ENCODE results near the gene ARHGAP19. TPM values are rescaled to one million over a fixed set of nuclear protein-coding genes. Genes with fewer than 3 reads are reported as not detected.

Gene ARHGAP19
- polyA plus RNA-seq, 1 of the 3 experiments (the other 2 are of a cell fraction), result 3.8 TPM

GRCh38 chr10:97213431-97213830 is 79.0 kb downstream of the ARHGAP19 start (continued):
- TF ChIP-seq, protein P1, sequence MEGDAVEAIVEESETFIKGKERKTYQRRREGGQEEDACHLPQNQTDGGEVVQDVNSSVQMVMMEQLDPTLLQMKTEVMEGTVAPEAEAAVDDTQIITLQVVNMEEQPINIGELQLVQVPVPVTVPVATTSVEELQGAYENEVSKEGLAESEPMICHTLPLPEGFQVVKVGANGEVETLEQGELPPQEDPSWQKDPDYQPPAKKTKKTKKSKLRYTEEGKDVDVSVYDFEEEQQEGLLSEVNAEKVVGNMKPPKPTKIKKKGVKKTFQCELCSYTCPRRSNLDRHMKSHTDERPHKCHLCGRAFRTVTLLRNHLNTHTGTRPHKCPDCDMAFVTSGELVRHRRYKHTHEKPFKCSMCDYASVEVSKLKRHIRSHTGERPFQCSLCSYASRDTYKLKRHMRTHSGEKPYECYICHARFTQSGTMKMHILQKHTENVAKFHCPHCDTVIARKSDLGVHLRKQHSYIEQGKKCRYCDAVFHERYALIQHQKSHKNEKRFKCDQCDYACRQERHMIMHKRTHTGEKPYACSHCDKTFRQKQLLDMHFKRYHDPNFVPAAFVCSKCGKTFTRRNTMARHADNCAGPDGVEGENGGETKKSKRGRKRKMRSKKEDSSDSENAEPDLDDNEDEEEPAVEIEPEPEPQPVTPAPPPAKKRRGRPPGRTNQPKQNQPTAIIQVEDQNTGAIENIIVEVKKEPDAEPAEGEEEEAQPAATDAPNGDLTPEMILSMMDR (IDR thresholded peaks at IDR 0.05), result no peak
- TF ChIP-seq FOXM1 (IDR thresholded peaks at IDR 0.05; ENCODE audit: low read depth) (no peak), PBX3 (IDR thresholded peaks at IDR 0.05) (no peak), USF2 (IDR thresholded peaks at IDR 0.05; ENCODE audit: borderline replicate concordance, low read depth, low read length) (no peak), ELF1 (IDR thresholded peaks at IDR 0.05) (no peak), RAD21 (IDR thresholded peaks at IDR 0.05; ENCODE audit: low read length) (no peak), RFX5 (IDR thresholded peaks at IDR 0.05; ENCODE audit: low read length) (no peak), EP300 (IDR thresholded peaks at IDR 0.05; ENCODE audit: borderline replicate concordance in 1 of 2, low read depth in 1 of 2, low read length in 1 of 2) (no peak)

GRCh38 chr10:97211229-97211628 is 81.2 kb downstream of the ARHGAP19 start:
- no peak overlapping the region for H3K9ac ChIP-seq
- H3K27me3 ChIP-seq (ENCODE audit: insufficient read depth), result no peaks in the 10 kb centered on the region
- TF ChIP-seq FOSL2 (IDR thresholded peaks at IDR 0.05; ENCODE audit: borderline replicate concordance, low read depth) (no peak), RXRA (IDR thresholded peaks at IDR 0.05; ENCODE audit: borderline replicate concordance, low read depth) (no peak), TAF1 (IDR thresholded peaks at IDR 0.05; ENCODE audit: borderline replicate concordance, low read depth, low read length) (no peak), FOXJ3 (CRISPR knock-in tag; IDR thresholded peaks at IDR 0.05) (no peak), TEAD4 (IDR thresholded peaks at IDR 0.05; ENCODE audit: borderline replicate concordance, insufficient read depth) (no peak), SIN3A (IDR thresholded peaks at IDR 0.05; ENCODE audit: borderline replicate concordance, low read depth, low read length) (no peak), MEF2A (IDR thresholded peaks at IDR 0.05; ENCODE audit: borderline replicate concordance, low read depth) (no peak), USF2 (IDR thresholded peaks at IDR 0.05; ENCODE audit: borderline replicate concordance, low read depth, low read length) (no peak), SMC3 (IDR thresholded peaks at IDR 0.05; ENCODE audit: low read depth, low read length) (no peak), ELF1 (IDR thresholded peaks at IDR 0.05) (no peak), RCOR1 (IDR thresholded peaks at IDR 0.05; ENCODE audit: low read length) (no peak)
- TF ChIP-seq, protein P2, sequence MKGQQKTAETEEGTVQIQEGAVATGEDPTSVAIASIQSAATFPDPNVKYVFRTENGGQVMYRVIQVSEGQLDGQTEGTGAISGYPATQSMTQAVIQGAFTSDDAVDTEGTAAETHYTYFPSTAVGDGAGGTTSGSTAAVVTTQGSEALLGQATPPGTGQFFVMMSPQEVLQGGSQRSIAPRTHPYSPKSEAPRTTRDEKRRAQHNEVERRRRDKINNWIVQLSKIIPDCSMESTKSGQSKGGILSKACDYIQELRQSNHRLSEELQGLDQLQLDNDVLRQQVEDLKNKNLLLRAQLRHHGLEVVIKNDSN (IDR thresholded peaks at IDR 0.05; ENCODE audit: borderline replicate concordance, low read depth), result no peak
- TF ChIP-seq, protein P1 (IDR thresholded peaks at IDR 0.05), result no peak
- DNase-seq, result no peak
- no peak overlapping the region for H3K4me3 ChIP-seq (ENCODE audit: low read depth in 2 of 2, low read length in 1 of 2)
- H3K36me3 ChIP-seq (replicated peaks in 1 of 2; ENCODE audit: control insufficient read depth in 1 of 2, insufficient read depth in 2 of 2, low read length in 1 of 2), result no peaks in the 10 kb centered on the region
- H4K20me1 ChIP-seq (ENCODE audit: insufficient read depth), result no peaks in the 10 kb centered on the region
- H3K27ac ChIP-seq (ENCODE audit: low read depth in 2 of 2, low read length in 1 of 2), result no peak overlapping the region
- POLR2A ChIA-PET, result interaction anchor here (0.8 to 1.3 kb wide), 2 partner anchors 130 to 139 kb away, joined by 3 to 5 read pairs; no protein-coding TSS in a partner anchor
- 77% methylated on average over 8 of the region's 9 CpGs for WGBS (ENCODE audit: low lambda C conversion rate)
- H3K4me1 ChIP-seq (ENCODE audit: control insufficient read depth in 1 of 2, insufficient read depth in 2 of 2, low read depth in 1 of 2, low read length in 1 of 2), result no peaks in the 10 kb centered on the region
- CTCF ChIA-PET, result interaction anchor here (0.6 to 22.9 kb wide), 45 partner anchors 9 to 825 kb away, joined by 3 to 894 read pairs (median 6); partner anchors contain the start of gene SLIT1
- no peaks in the 10 kb centered on the region for H3K9me2 ChIP-seq
- no peaks in the 10 kb centered on the region for H3F3A ChIP-seq (replicated peaks; ENCODE audit: insufficient read depth)
- H2AFZ ChIP-seq (ENCODE audit: low read depth), result no peak overlapping the region
- H3K79me2 ChIP-seq (ENCODE audit: insufficient read depth), result no peaks in the 10 kb centered on the region
- H3K4me2 ChIP-seq, result no peak overlapping the region
- no peaks in the 10 kb centered on the region for H3K9me3 ChIP-seq
